ENCODE data around the gene TRIM54.

- TF ChIP-seq POLR2A (IDR thresholded peaks at IDR 0.05; ENCODE audit: low read depth, low read length) (no peak), POLR2AphosphoS5 (IDR thresholded peaks at IDR 0.05; ENCODE audit: low read depth, low read length) (no peak), SPI1 (IDR thresholded peaks at IDR 0.05; ENCODE audit: low read depth, low read length) (no peak), TAF1 (IDR thresholded peaks at IDR 0.05; ENCODE audit: low read depth, low read length) (no peak), PAX5 (IDR thresholded peaks at IDR 0.05; ENCODE audit: insufficient read depth, low read length, severe bottlenecking) (no peak), POU2F2 (IDR thresholded peaks at IDR 0.05; ENCODE audit: low read depth, low read length) (no peak)
Measured at GRCh38 chr2:27236626-27237025, 45.6 kb upstream of the TRIM54 start.

All from GM12891 (cell line).